Right lobe of liver (tissue), 4 donors: ENCODE data around the gene GRM7.

ENCODE experiments used
- CTCF ChIP-seq, 4 donors: fragments of 200-600 bp in 3 of 4; fragments of 450-650 bp in 1 of 4; IDR thresholded peaks; one replicate each; pipeline versions ENCODE4 v1.5.1 to v1.8.0; 2016 to 2022; ENCODE audit warnings: antibody characterized with exemption in 4 of 4, mild to moderate bottlenecking in 2 of 4
- POLR2A ChIP-seq: fragments of 450-650 bp; IDR thresholded peaks from one replicate; pipeline ENCODE4 v1.6.1; 2017; ENCODE audit warnings: antibody characterized with exemption, mild to moderate bottlenecking
- donor health status: DM: no; HTN: no; CAD: no.
- donor health status: DM: no; HTN: no; CAD: no.
- donor health status: DM: no; HTN: yes; CAD: no.

DNA sequence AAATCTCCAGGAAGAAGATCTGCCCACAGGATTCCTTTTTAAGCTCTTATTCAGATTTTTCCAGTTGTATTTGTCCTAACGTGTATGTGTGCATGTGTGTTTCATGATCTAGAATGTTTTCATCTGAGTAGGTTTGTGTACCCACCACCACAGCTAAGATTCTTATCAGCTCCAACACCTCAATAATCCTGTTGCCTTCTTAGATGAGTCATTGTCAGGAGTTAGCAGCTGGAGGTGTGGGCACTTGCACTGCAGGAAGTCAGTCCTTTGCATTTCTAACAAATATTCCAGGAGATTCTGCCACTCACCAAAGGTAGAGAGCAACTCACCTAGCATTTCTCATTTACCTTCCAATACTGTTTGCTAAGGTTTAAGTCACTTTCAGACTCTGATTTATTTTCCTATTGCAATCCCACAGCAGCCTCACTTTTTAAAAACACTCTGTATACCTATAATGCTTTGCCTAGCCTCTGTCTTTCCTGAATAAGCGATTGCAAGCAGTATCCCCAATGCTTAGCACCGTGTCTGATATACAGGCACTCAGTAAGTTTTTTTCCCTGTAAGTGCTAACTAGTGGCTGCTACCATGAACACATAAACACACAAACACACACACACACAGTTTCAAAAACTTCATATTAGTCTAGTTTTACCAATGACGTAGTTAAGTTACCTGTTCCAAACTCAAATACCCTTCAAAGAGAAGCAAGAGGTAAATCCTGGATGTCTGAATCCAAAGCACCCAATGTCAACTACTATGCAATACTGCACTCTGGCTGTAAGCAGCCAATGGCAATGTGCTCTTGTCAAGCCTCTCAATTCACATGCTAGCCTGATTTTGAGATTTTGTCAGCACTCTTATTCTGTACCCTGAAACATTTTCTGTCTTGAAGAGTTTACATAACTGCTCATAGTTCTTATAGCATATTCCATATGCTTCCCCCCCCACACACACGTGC, 927.2 kb downstream of the GRM7 start:
- no peak for TF ChIP-seq POLR2A
- peak; percentile 30 to 57 (median 47) for TF ChIP-seq CTCF (IDR thresholded peaks at IDR 0.05)
